Measurements from ENCODE around the gene RTTN. TPM values are rescaled to one million over a fixed set of nuclear protein-coding genes. Genes with fewer than 3 reads are reported as not detected.

The RTTN gene
- polyA plus RNA-seq, 1 experiment: 5.4 TPM

DNA sequence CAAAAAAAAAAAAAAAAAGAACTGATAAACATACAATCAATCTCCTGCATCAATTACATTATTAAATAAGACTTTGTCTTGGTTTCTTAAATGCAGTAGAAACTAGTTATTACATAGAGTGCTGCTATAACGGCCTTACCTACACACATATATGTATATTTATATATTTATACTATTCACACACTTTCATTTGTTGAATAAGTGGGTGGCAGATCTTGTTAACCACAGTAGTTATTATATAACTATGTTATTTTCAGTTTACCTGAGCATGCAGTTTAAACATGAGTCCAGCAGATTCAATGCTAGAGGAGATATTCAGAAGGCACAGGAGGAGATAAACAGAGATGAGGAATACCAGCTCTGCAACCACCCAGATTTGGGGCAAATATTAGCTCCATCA, 176.3 kb downstream of the RTTN start:
- TF ChIP-seq, protein P1, sequence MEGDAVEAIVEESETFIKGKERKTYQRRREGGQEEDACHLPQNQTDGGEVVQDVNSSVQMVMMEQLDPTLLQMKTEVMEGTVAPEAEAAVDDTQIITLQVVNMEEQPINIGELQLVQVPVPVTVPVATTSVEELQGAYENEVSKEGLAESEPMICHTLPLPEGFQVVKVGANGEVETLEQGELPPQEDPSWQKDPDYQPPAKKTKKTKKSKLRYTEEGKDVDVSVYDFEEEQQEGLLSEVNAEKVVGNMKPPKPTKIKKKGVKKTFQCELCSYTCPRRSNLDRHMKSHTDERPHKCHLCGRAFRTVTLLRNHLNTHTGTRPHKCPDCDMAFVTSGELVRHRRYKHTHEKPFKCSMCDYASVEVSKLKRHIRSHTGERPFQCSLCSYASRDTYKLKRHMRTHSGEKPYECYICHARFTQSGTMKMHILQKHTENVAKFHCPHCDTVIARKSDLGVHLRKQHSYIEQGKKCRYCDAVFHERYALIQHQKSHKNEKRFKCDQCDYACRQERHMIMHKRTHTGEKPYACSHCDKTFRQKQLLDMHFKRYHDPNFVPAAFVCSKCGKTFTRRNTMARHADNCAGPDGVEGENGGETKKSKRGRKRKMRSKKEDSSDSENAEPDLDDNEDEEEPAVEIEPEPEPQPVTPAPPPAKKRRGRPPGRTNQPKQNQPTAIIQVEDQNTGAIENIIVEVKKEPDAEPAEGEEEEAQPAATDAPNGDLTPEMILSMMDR (IDR thresholded peaks at IDR 0.05; ENCODE audit: insufficient read depth, low read depth, low read length): no peak
- Histone ChIP-seq H3K4me3 (ENCODE audit: low read depth, low read length) (no peak overlapping the region), H3K27me3 (ENCODE audit: control insufficient read depth, insufficient read depth, low read length) (no peaks in the 10 kb centered on the region), H3K36me3 (ENCODE audit: control insufficient read depth, insufficient read depth, low read length) (no peaks in the 10 kb centered on the region; the same call in 1 of the 2 replicates)
- ChIA-PET POLR2A (no interaction called here), CTCF (no interaction called here)
- DNase-seq (ENCODE audit: low read depth): no peak

GRCh38 chr18:70028734-70029133, 176.8 kb downstream of the RTTN start:
- Histone ChIP-seq H3K4me3 (ENCODE audit: low read depth, low read length) (no peak overlapping the region), H3K27me3 (ENCODE audit: control insufficient read depth, insufficient read depth, low read length) (no peaks in the 10 kb centered on the region), H3K36me3 (ENCODE audit: control insufficient read depth, insufficient read depth, low read length) (no peaks in the 10 kb centered on the region; the same call in 1 of the 2 replicates)
- no peak for DNase-seq (ENCODE audit: low read depth)
- ChIA-PET CTCF (interaction anchor here (1.5 kb wide), 1 partner anchor 11 kb away, joined by 3 read pairs; no protein-coding TSS in a partner anchor), POLR2A (no interaction called here)
- TF ChIP-seq, protein P1 (IDR thresholded peaks at IDR 0.05; ENCODE audit: insufficient read depth, low read depth, low read length): no peak

GRCh38 chr18:70028084-70028483, 177.4 kb downstream of the RTTN start:
- Histone ChIP-seq H3K36me3 (ENCODE audit: control insufficient read depth, insufficient read depth, low read length) (no peaks in the 10 kb centered on the region; the same call in 1 of the 2 replicates), H3K27me3 (ENCODE audit: control insufficient read depth, insufficient read depth, low read length) (no peaks in the 10 kb centered on the region), H3K4me3 (ENCODE audit: low read depth, low read length) (no peak overlapping the region)
- no peak for DNase-seq (ENCODE audit: low read depth)
- ChIA-PET POLR2A (no interaction called here), CTCF (interaction anchor here (1.5 kb wide), 1 partner anchor 10 kb away, joined by 3 read pairs; no protein-coding TSS in a partner anchor)
- TF ChIP-seq, protein P1 (IDR thresholded peaks at IDR 0.05; ENCODE audit: insufficient read depth, low read depth, low read length): no peak

GRCh38 chr18:70025580-70025979, 179.9 kb downstream of the RTTN start:
- no peak overlapping the region for H3K4me3 ChIP-seq (ENCODE audit: low read depth, low read length)
- ChIA-PET CTCF (interaction anchor here (0.7 kb wide), 1 partner anchor 153 kb away, joined by 3 read pairs; no protein-coding TSS in a partner anchor), POLR2A (no interaction called here)
- no peaks in the 10 kb centered on the region for H3K36me3 ChIP-seq (ENCODE audit: control insufficient read depth, insufficient read depth, low read length)
- no peaks in the 10 kb centered on the region for H3K27me3 ChIP-seq (ENCODE audit: control insufficient read depth, insufficient read depth, low read length)
- no peak for DNase-seq (ENCODE audit: low read depth)
- TF ChIP-seq, protein P1 (IDR thresholded peaks at IDR 0.05; ENCODE audit: insufficient read depth, low read depth, low read length): no peak

DNA sequence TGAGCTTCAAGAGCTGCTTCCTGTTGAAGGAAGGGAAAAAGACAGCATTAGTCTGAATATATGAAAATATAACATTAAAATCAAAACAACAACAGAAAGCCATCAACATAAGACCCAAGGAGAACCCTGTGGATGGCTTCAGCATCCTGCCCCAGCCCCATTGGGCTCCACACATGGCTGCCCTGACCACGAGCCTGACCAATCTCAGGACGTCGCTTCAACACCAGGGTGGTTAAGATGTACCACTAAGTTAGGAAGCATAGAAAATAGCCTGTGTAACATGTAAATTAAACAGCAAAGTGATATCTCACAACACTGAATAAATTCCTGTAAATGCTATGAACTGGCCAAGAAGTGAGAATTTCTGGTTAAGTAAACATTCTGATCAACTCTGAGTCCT, 180.7 kb downstream of the RTTN start:
- no peak for DNase-seq (ENCODE audit: low read depth)
- ChIA-PET POLR2A (no interaction called here), CTCF (no interaction called here)
- H3K36me3 ChIP-seq (ENCODE audit: control insufficient read depth, insufficient read depth, low read length): no peaks in the 10 kb centered on the region
- no peak overlapping the region for H3K4me3 ChIP-seq (ENCODE audit: low read depth, low read length)
- TF ChIP-seq, protein P1 (IDR thresholded peaks at IDR 0.05; ENCODE audit: insufficient read depth, low read depth, low read length): no peak
- no peaks in the 10 kb centered on the region for H3K27me3 ChIP-seq (ENCODE audit: control insufficient read depth, insufficient read depth, low read length)

All from BJ (cell line).